GM12878 (cell line): Measurements from ENCODE around the gene PCIF1. TPM values are rescaled to one million over a fixed set of nuclear protein-coding genes. Genes with fewer than 3 reads are reported as not detected.
"Not testable (repeated sequence)": the region's sequence is repeated elsewhere in the genome, so short reads cannot be mapped to it uniquely, and the experiment has no call there.

Experiments used
- ATAC-seq: fragments of 200-7000 bp; cut with Tn5 transposase; 3 replicates; pipeline ENCODE4 v1.9.1; 2020; ENCODE audit warnings: mild to moderate bottlenecking, moderate library complexity
- BruUV-seq: library from RNA; stranded (reverse); fragments of 400-500 nt; replicated peaks from 2 replicates; lab custom pipeline; 2021; lab: Mats Ljungman, UMichigan
- CTCF ChIA-PET: fragments of 300-600 bp; sonication (Branson Sonifier 250); formaldehyde crosslinking; extraction: SDS; loops from one replicate; lab custom pipeline; 2021; ENCODE audit warnings: inconsistent platforms; lab: Yijun Ruan, JAX
- POLR2A ChIA-PET: fragments of 350-600 bp; formaldehyde crosslinking; extraction: SDS; loops from one replicate; lab custom pipeline; 2021; ENCODE audit warnings: inconsistent platforms; lab: Charles Lee
- RAD21 ChIA-PET: fragments of 300-600 bp; sonication (Branson Sonifier 250); formaldehyde crosslinking; loops from one replicate; lab custom pipeline; 2023; ENCODE audit warnings: antibody characterized with exemption; ENCODE audit not compliant: unreplicated experiment; lab: Charles Lee
- SMC1A ChIA-PET: fragments of 300-600 bp; sonication (Branson Sonifier 250); formaldehyde crosslinking; loops from one replicate; lab custom pipeline; 2023; ENCODE audit not compliant: unreplicated experiment, uncharacterized antibody; lab: Charles Lee
- DNase-seq: peaks from one replicate; pipeline ENCODE4 v3.0.0-alpha.2; 2011; ENCODE audit warnings: low read depth, low spot score
- FAIRE-seq: peaks from 3 replicates; lab custom pipeline; 2011; peaks lifted over from hg19 to GRCh38; lab: Jason Lieb, UNC
- H2AFZ ChIP-seq: 2 replicates; pipeline ENCODE4 v1.6.0; 2011; ENCODE audit warnings: low read depth, low read length, control low read depth; ENCODE audit not compliant: control insufficient read depth
- H3K27ac ChIP-seq: 2 replicates; pipeline ENCODE4 v1.5.1; 2011; ENCODE audit warnings: control low read depth; ENCODE audit not compliant: control insufficient read depth, insufficient read depth
- H3K27me3 ChIP-seq, 2 experiments: replicated peaks in 1 of 2; 2 replicates each; pipeline versions ENCODE4 v1.6.0 to v1.6.1; 2011; ENCODE audit warnings: low read length in 1 of 2; ENCODE audit not compliant: control insufficient read depth in 2 of 2, insufficient read depth in 2 of 2
- H3K36me3 ChIP-seq, 2 experiments: 2 replicates each; pipeline ENCODE4 v1.5.1; 2011; ENCODE audit warnings: low read length in 1 of 2; ENCODE audit not compliant: control insufficient read depth in 2 of 2, insufficient read depth in 2 of 2
- H3K4me1 ChIP-seq: 2 replicates; pipeline ENCODE4 v1.6.1; 2011; ENCODE audit warnings: mild to moderate bottlenecking, low read length, moderate library complexity, mixed read lengths; ENCODE audit not compliant: control insufficient read depth, insufficient read depth
- H3K4me2 ChIP-seq: 2 replicates; pipeline ENCODE4 v1.6.0; 2011; ENCODE audit warnings: control low read depth; ENCODE audit not compliant: control insufficient read depth, insufficient read depth
- H3K4me3 ChIP-seq: fragments of 200-600 bp; sonication (generic); 2 replicates; pipeline ENCODE4 v1.5.1; 2016
- H3K79me2 ChIP-seq: 2 replicates; pipeline ENCODE4 v1.6.0; 2011; ENCODE audit warnings: low read length; ENCODE audit not compliant: control insufficient read depth, insufficient read depth
- H3K9ac ChIP-seq: 2 replicates; pipeline ENCODE4 v1.8.0; 2011; ENCODE audit warnings: low read length, control low read depth, mixed read lengths; ENCODE audit not compliant: control insufficient read depth, insufficient read depth
- H3K9me3 ChIP-seq: replicated peaks from 3 replicates; pipeline ENCODE4 v1.5.1; 2011; ENCODE audit warnings: mild to moderate bottlenecking, low read length; ENCODE audit not compliant: control insufficient read depth, insufficient read depth
- H4K20me1 ChIP-seq: 2 replicates; pipeline ENCODE4 v1.6.0; 2011; ENCODE audit not compliant: control insufficient read depth, insufficient read depth
- BMI1 ChIP-seq: fragments of 450-650 bp; IDR thresholded peaks from 2 replicates; pipeline ENCODE4 v1.6.1; 2016; ENCODE audit warnings: mild to moderate bottlenecking, moderate library complexity, borderline replicate concordance
- EED ChIP-seq: sonication (generic); IDR thresholded peaks from 2 replicates; pipeline ENCODE4 v1.6.1; 2016; ENCODE audit warnings: antibody characterized with exemption, low read depth
- HCFC1 ChIP-seq: fragments of 150-350 bp; IDR thresholded peaks from 2 replicates; pipeline ENCODE4 v1.6.1; 2014; ENCODE audit warnings: low read length
- HDAC2 ChIP-seq: fragments of 200-600 bp; sonication (generic); IDR thresholded peaks from 2 replicates; pipeline ENCODE4 v1.6.1; 2017
- IKZF1 ChIP-seq: fragments of 450-650 bp; conservative IDR thresholded peaks from 2 replicates; pipeline ENCODE4 v1.6.1; 2017; ENCODE audit warnings: antibody characterized with exemption, mild to moderate bottlenecking
- IKZF2 ChIP-seq, 2 experiments: fragments of 450-650 bp; IDR thresholded peaks; 2 replicates each; pipeline ENCODE4 v1.6.1; 2017; ENCODE audit warnings: mild to moderate bottlenecking in 2 of 2, moderate library complexity in 2 of 2
- IRF4 ChIP-seq: IDR thresholded peaks from 2 replicates; pipeline ENCODE4 v1.6.1; 2011; ENCODE audit warnings: low read depth, low read length
- MTA2 ChIP-seq: fragments of 450-650 bp; IDR thresholded peaks from 2 replicates; pipeline ENCODE4 v1.6.1; 2016; ENCODE audit warnings: low read depth, mild to moderate bottlenecking, moderate library complexity
- NFYA ChIP-seq: IDR thresholded peaks from 2 replicates; pipeline ENCODE4 v1.6.1; 2011; ENCODE audit warnings: low read depth, mild to moderate bottlenecking, low read length, improper control_type of control experiment, borderline replicate concordance
- RBBP5 ChIP-seq: fragments of 200-600 bp; sonication (generic); conservative IDR thresholded peaks from 2 replicates; pipeline ENCODE4 v1.6.1; 2016
- RELA ChIP-seq: fragments of 450-650 bp; IDR thresholded peaks from 2 replicates; pipeline ENCODE4 v1.8.0; 2014; ENCODE audit warnings: borderline replicate concordance; ENCODE audit not compliant: partially characterized antibody
- SUZ12 ChIP-seq: fragments of 200-600 bp; sonication (generic); IDR thresholded peaks from one replicate; pipeline ENCODE4 v1.6.1; 2018; ENCODE audit warnings: antibody characterized with exemption, mild to moderate bottlenecking; ENCODE audit not compliant: unreplicated experiment
- TCF7 ChIP-seq: IDR thresholded peaks from 2 replicates; pipeline ENCODE4 v1.6.1; 2014; ENCODE audit warnings: antibody characterized with exemption, borderline replicate concordance
- ZNF384 ChIP-seq: IDR thresholded peaks from 2 replicates; pipeline ENCODE4 v1.6.1; 2012; ENCODE audit warnings: low read depth, mild to moderate bottlenecking, low read length, improper control_type of control experiment, borderline replicate concordance
- ZZZ3 ChIP-seq: IDR thresholded peaks from 2 replicates; pipeline ENCODE4 v1.6.1; 2011; ENCODE audit warnings: low read depth; ENCODE audit not compliant: control insufficient read depth, insufficient read length
- WGBS: methylation state at CpG from one replicate; pipeline ENCODE4 v1.1.6; 2016; ENCODE audit warnings: low lambda C conversion rate; ENCODE audit not compliant: insufficient replicate concordance, insufficient coverage; ENCODE audit errors: missing lambda C conversion rate; 5-methylcytosine and 5-hydroxymethylcytosine counted together
- in situ Hi-C: fragments of 300-500 bp; cut with MboI; formaldehyde crosslinking; loops from 9 replicates; pipeline ENCODE4 v1.14.3; 2018; ENCODE audit warnings: mixed read lengths
- intact Hi-C: fragments of 100-400 bp; cut with micrococcal nuclease; formaldehyde crosslinking; loops from one replicate; pipeline ENCODE4 v1.14.2; 2022; ENCODE audit not compliant: unreplicated experiment
- polyA plus RNA-seq, 11 experiments: library from polyadenylated mRNA; depleted of rRNA in 4 of 11; unstranded in 6 of 11; stranded (reverse) in 5 of 11; fragments of >200 nt; fragmentation: Nextera tagmentation in 4 of 11; fragmentation: Illumina TruSeq in 1 of 11; extraction: Ambion mirVana in 4 of 11; extraction: Trizol in 1 of 11; gene quantifications; 1 replicate in 1 of 11; 2 replicates in 10 of 11; pipeline versions ENCODE4 v1.2.1 to v1.2.3, GENCODE V29; 2011 to 2016; ENCODE audit warnings: inconsistent platforms in 2 of 11, missing spikeins in 2 of 11, low read depth in 1 of 11
- total RNA-seq, 4 experiments: library from RNA; depleted of rRNA in 3 of 4; stranded (reverse); fragments of >200 nt in 3 of 4; fragmentation: Illumina TruSeq in 1 of 4; extraction: Trizol in 1 of 4; gene quantifications; 2 replicates each; pipeline versions ENCODE4 v1.2.1 to v1.2.3, GENCODE V29; 2013 to 2021
- TF ChIP-seq, protein P1 (sequence below): fragments of 450-650 bp; IDR thresholded peaks from 2 replicates; pipeline ENCODE4 v1.6.1; 2014; ENCODE audit warnings: mild to moderate bottlenecking

Gene PCIF1
- total and polyA plus RNA-seq, 10 of the 15 experiments (the other 5 are each of a cell fraction or from before 2014, with no cell fraction given) = 8.4 to 32.9 (median 17.6) TPM

DNA sequence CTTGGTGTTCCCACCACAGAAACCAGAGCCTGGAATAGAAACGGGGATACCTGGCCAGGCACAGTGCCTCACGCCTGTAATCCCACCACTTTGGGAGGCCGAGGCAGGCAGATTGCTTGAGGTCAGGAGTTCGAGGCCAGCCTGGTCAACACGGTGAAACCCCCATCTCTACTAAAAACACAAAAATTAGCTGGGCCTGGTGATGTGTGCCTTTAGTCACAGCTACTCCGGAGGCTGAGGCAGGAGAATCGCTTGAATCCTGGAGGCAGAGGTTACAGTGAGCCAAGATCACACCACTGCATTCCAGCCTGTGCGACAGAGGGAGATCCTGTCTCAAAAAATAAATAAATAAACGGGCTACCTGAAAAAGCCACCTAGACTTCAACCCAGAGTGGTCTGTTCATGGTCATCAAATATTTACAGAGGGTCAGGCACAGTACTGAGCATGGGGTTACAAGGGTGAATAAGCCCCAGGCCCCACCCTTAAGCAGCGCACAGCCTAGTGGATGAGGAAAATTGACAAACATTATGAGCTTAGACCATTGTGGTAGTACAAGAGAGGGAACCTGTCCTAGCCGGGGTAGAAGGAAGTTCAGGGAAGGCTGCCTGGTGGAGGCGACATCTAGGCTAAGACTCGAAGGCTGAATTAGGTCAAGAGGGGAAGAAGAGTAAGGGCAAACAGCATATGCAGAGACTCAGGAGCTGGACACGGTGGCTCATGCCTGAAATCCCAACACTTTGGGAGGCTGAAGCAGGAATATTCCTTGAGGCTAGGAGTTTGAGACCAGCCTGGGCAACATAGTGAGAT is 7.2 kb upstream of the PCIF1 start:
- Histone ChIP-seq H4K20me1 (no peaks in the 10 kb centered on the region), H3K79me2 (no peaks in the 10 kb centered on the region), H3K36me3 (no peaks in the 10 kb centered on the region), H3K4me3 (no peak overlapping the region), H3K4me2 (no peak overlapping the region), H3K9me3 (no peaks in the 10 kb centered on the region), H3K4me1 (no peaks in the 10 kb centered on the region), H3K27ac (no peak overlapping the region), H3K9ac (no peak overlapping the region), H2AFZ (no peak overlapping the region), H3K27me3 (no peaks in the 10 kb centered on the region)
- no peak for DNase-seq
- ATAC-seq = no peak
- in situ Hi-C loops = no loop called here
- BruUV-seq = no TSS peak
- POLR2A ChIA-PET = interaction anchor here (1.2 to 1.4 kb wide), 2 partner anchors 8 to 34 kb away, joined by 3 read pairs; no protein-coding TSS in a partner anchor
- 60% methylated on average over 14 of the region's 14 CpGs for WGBS
- no peak for TF ChIP-seq EED
- TF ChIP-seq SUZ12 = no peak
- TF ChIP-seq TCF7 = no peak
- no peak for TF ChIP-seq ZZZ3
- TF ChIP-seq RBBP5 = no peak
- no peak for TF ChIP-seq MTA2
- no peak for TF ChIP-seq IKZF1
- TF ChIP-seq IKZF2 (IDR thresholded peaks at IDR 0.05) = no peak
- no peak for TF ChIP-seq HCFC1
- no peak for TF ChIP-seq ZNF384
- no peak for TF ChIP-seq HDAC2
- no peak for TF ChIP-seq RELA
- no peak for TF ChIP-seq IRF4
- no peak for TF ChIP-seq NFYA
- TF ChIP-seq BMI1 = no peak
- TF ChIP-seq, protein P1, sequence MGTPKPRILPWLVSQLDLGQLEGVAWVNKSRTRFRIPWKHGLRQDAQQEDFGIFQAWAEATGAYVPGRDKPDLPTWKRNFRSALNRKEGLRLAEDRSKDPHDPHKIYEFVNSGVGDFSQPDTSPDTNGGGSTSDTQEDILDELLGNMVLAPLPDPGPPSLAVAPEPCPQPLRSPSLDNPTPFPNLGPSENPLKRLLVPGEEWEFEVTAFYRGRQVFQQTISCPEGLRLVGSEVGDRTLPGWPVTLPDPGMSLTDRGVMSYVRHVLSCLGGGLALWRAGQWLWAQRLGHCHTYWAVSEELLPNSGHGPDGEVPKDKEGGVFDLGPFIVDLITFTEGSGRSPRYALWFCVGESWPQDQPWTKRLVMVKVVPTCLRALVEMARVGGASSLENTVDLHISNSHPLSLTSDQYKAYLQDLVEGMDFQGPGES = no peak
- SMC1A ChIA-PET = interaction anchor here (3.8 kb wide), 1 partner anchor 128 kb away, joined by 11 read pairs; no protein-coding TSS in a partner anchor
- intact Hi-C loops = no loop called here
- CTCF ChIA-PET = interaction anchor here (1.0 kb wide), 1 partner anchor 8 kb away, joined by 4 read pairs; no protein-coding TSS in a partner anchor
- FAIRE-seq = no peak
- RAD21 ChIA-PET = no interaction called here

DNA sequence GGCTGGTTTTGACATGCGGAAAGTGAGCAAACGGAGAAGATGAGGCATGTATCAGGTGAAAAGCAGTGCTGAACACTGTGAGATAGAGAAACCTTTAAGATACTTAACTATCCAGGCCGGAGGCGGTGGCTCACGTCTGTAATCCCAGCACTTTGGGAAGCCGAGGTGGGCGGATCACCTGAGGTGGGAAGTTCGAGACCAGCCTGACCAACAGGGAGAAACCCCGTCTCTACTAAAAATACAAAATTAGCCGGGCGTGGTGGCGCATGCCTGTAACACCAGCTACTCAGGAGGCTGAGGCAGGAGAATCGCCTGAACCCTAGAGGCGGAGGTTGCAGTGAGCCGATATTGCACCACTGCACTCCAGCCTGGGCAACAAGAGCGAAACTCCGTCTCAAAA is 2.8 kb upstream of the PCIF1 start:
- CTCF ChIA-PET = interaction anchor here (1.2 to 2.2 kb wide), 3 partner anchors 32 to 55 kb away, joined by 4 to 5 read pairs (median 5); no protein-coding TSS in a partner anchor
- SMC1A ChIA-PET, H3K4me3 ChIP-seq, in situ Hi-C loops, H3K4me2 ChIP-seq, ATAC-seq, H3K27ac ChIP-seq, H4K20me1 ChIP-seq, intact Hi-C loops, H3K4me1 ChIP-seq, H3K36me3 ChIP-seq, BruUV-seq, H3K9me3 ChIP-seq, H3K27me3 ChIP-seq, FAIRE-seq, RAD21 ChIA-PET, H3K9ac ChIP-seq, DNase-seq, H2AFZ ChIP-seq: not testable (repeated sequence)
- peaks cover 23% of the 10 kb centered on the region for H3K79me2 ChIP-seq
- 94% methylated on average over 14 of the region's 17 CpGs for WGBS
- POLR2A ChIA-PET = interaction anchor here (0.7 kb wide), 1 partner anchor 39 kb away, joined by 8 read pairs; no protein-coding TSS in a partner anchor
